DOHH2 (cell line): ENCODE data around the gene MTOR.

Experiments
- CTCF ChIP-seq: fragments of 200-600 bp; sonication (generic); IDR thresholded peaks from one replicate; pipeline ENCODE4 v1.5.1; 2014; ENCODE audit warnings: antibody characterized with exemption, mild to moderate bottlenecking, low read depth, low read length; ENCODE audit not compliant: poor library complexity, severe bottlenecking
- EZH2phosphoT487 ChIP-seq: fragments of 200-600 bp; sonication (generic); IDR thresholded peaks from 2 replicates; pipeline ENCODE4 v1.6.1; 2017; ENCODE audit warnings: borderline replicate concordance, mild to moderate bottlenecking, antibody characterized with exemption, low read length, moderate library complexity, mixed read lengths

- TF ChIP-seq CTCF (no peak), EZH2phosphoT487 (no peak)
Measured at GRCh38 chr1:11256299-11256698, 6.1 kb downstream of the MTOR start.
